ENCODE data around the gene DESI1. TPM values are rescaled to one million over a fixed set of nuclear protein-coding genes. Genes with fewer than 3 reads are reported as not detected.
"Not testable (repeated sequence)": the region's sequence is repeated elsewhere in the genome, so short reads cannot be mapped to it uniquely, and the experiment has no call there.

DESI1 gene
- total and polyA plus RNA-seq, 4 experiments from 2014 or later = 9.5 to 28.7 (median 19.9) TPM

DNA sequence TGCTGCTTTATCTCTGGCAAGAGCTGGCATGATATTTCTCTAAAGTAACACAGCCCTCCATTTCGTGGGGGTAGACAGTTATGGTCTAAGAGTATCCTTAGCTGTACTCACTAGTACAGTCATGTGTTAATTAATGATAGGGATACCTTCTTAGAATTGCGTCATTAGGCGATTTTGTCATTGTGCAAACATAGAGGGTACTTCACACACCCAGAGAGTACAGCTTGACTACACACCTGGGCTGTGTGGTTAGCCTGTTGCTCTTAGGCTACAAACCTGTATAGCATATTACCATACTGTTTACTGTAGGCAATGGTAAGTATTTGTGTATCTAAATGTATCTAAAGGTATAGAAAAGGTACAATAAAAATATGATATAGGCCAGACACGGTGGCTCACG, 17.3 kb upstream of the DESI1 start:
- Mint-ChIP-seq H3K9me3 (no peaks in the 10 kb centered on the region), H3K4me1 (peaks cover 1 to 14% (median 7%) of the 10 kb centered on the region in 4 donors), H3K27me3 (no peaks in the 10 kb centered on the region), H3K27ac (no peak overlapping the region), H3K4me3 (no peak overlapping the region), H3K36me3 (peaks cover 38 to 81% of the 10 kb centered on the region in 2 donors)
- Histone ChIP-seq H3K27me3 (ENCODE audit: insufficient read depth, low read length) (no peaks in the 10 kb centered on the region), H3K27ac (ENCODE audit: low read depth, low read length) (no peak overlapping the region), H3K9me3 (ENCODE audit: control insufficient read depth in 1 of 2, low read length in 2 of 2) (no peaks in the 10 kb centered on the region), H3K36me3 (ENCODE audit: insufficient read depth, low read length) (peaks cover 69% of the 10 kb centered on the region), H3K4me1 (ENCODE audit: insufficient read depth, low read length) (no peaks in the 10 kb centered on the region), H3K4me3 (ENCODE audit: low read length in 2 of 2) (no peak overlapping the region)
- CTCF ChIA-PET (ENCODE audit: partially characterized antibody) = interaction anchor here (0.5 to 1.2 kb wide), 2 partner anchors 11 to 287 kb away, joined by 4 to 5 read pairs; no protein-coding TSS in a partner anchor
- POLR2A ChIA-PET (ENCODE audit: partially characterized antibody) = interaction anchor here (0.8 to 1.5 kb wide), 2 partner anchors 10 to 17 kb away, joined by 3 read pairs; partner anchors contain the start of genes DESI1 and XRCC6
- DNase-seq = no peak
- intact Hi-C loops (cut with micrococcal nuclease) = no loop called here

- H3K27me3 ChIP-seq (ENCODE audit: insufficient read depth, low read length); H3K27ac ChIP-seq (ENCODE audit: low read depth, low read length); H3K27ac Mint-ChIP-seq; H3K9me3 Mint-ChIP-seq; DNase-seq; H3K4me1 ChIP-seq (ENCODE audit: insufficient read depth, low read length); H3K9me3 ChIP-seq (ENCODE audit: control insufficient read depth in 1 of 2, low read length in 2 of 2); H3K4me3 Mint-ChIP-seq; intact Hi-C loops (cut with micrococcal nuclease); H3K27me3 Mint-ChIP-seq; H3K4me3 ChIP-seq (ENCODE audit: low read length in 2 of 2): not testable (repeated sequence)
- POLR2A ChIA-PET (ENCODE audit: partially characterized antibody) = interaction anchor here (1.6 kb wide), 1 partner anchor 163 kb away, joined by 3 read pairs; the partner anchor contains the start of gene CCDC134
- Mint-ChIP-seq H3K4me1 (peaks cover 1 to 14% (median 7%) of the 10 kb centered on the region in 4 donors), H3K36me3 (peaks cover 34 to 78% of the 10 kb centered on the region in 2 donors)
- peaks cover 66% of the 10 kb centered on the region for H3K36me3 ChIP-seq (ENCODE audit: insufficient read depth, low read length)
- CTCF ChIA-PET (ENCODE audit: partially characterized antibody) = interaction anchor here (1.2 to 2.4 kb wide), 2 partner anchors 11 to 29 kb away, joined by 4 to 5 read pairs; no protein-coding TSS in a partner anchor
These were observed 16.8 kb upstream of the DESI1 start for GRCh38 chr22:41637623-41638022.

DNA sequence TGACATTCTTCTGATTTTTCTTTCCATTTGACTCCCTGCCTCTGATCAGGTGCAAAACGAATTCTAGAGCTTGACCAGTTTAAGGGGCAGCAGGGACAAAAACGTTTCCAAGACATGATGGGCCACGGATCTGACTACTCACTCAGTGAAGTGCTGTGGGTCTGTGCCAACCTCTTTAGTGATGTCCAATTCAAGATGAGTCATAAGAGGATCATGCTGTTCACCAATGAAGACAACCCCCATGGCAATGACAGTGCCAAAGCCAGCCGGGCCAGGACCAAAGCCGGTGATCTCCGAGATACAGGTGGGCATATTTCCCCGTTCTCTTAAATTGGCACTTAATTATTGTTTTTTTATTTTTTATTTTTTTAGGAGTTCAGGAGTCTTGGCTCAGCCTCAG, 15.6 kb upstream of the DESI1 start:
- Mint-ChIP-seq H3K27ac (no peak overlapping the region), H3K4me1 (peaks cover 1 to 12% (median 4%) of the 10 kb centered on the region in 4 donors), H3K36me3 (peaks cover 27 to 73% of the 10 kb centered on the region in 2 donors), H3K9me3 (no peaks in the 10 kb centered on the region), H3K4me3 (no peak overlapping the region), H3K27me3 (no peaks in the 10 kb centered on the region)
- H3K27me3 ChIP-seq (ENCODE audit: insufficient read depth, low read length) = no peaks in the 10 kb centered on the region
- intact Hi-C loops (cut with micrococcal nuclease) = no loop called here
- CTCF ChIA-PET (ENCODE audit: partially characterized antibody) = interaction anchor here (2.4 kb wide), 1 partner anchor 30 kb away, joined by 5 read pairs; no protein-coding TSS in a partner anchor
- DNase-seq = no peak
- no peaks in the 10 kb centered on the region for H3K9me3 ChIP-seq (ENCODE audit: control insufficient read depth in 1 of 2, low read length in 2 of 2)
- H3K27ac ChIP-seq (ENCODE audit: low read depth, low read length) = no peak overlapping the region
- H3K36me3 ChIP-seq (ENCODE audit: insufficient read depth, low read length) = peaks cover 55% of the 10 kb centered on the region
- H3K4me1 ChIP-seq (ENCODE audit: insufficient read depth, low read length) = no peaks in the 10 kb centered on the region
- no peak overlapping the region for H3K4me3 ChIP-seq (ENCODE audit: low read length in 2 of 2)
- POLR2A ChIA-PET (ENCODE audit: partially characterized antibody) = interaction anchor here (1.6 kb wide), 1 partner anchor 164 kb away, joined by 3 read pairs; the partner anchor contains the start of gene CCDC134

GRCh38 chr22:41634610-41635009, 13.8 kb upstream of the DESI1 start:
- POLR2A ChIA-PET (ENCODE audit: partially characterized antibody) = interaction anchor here (1.7 kb wide), 1 partner anchor 13 kb away, joined by 4 read pairs; the partner anchor contains the start of gene XRCC6
- Mint-ChIP-seq H3K36me3 (peaks cover 32 to 68% of the 10 kb centered on the region in 2 donors), H3K27ac (peak overlapping the region in 1 of 7 donors; percentile 47), H3K4me1 (peaks cover 0 to 12% (median 4%) of the 10 kb centered on the region in 4 donors)
- DNase-seq; intact Hi-C loops (cut with micrococcal nuclease); H3K4me1 ChIP-seq (ENCODE audit: insufficient read depth, low read length); H3K9me3 Mint-ChIP-seq; H3K4me3 Mint-ChIP-seq; H3K27ac ChIP-seq (ENCODE audit: low read depth, low read length); H3K9me3 ChIP-seq (ENCODE audit: control insufficient read depth in 1 of 2, low read length in 2 of 2); H3K27me3 ChIP-seq (ENCODE audit: insufficient read depth, low read length); H3K27me3 Mint-ChIP-seq; H3K4me3 ChIP-seq (ENCODE audit: low read length in 2 of 2): not testable (repeated sequence)
- CTCF ChIA-PET (ENCODE audit: partially characterized antibody) = interaction anchor here (0.8 kb wide), 1 partner anchor 32 kb away, joined by 3 read pairs; no protein-coding TSS in a partner anchor
- H3K36me3 ChIP-seq (ENCODE audit: insufficient read depth, low read length) = peaks cover 44% of the 10 kb centered on the region

GRCh38 chr22:41631615-41632014, 10.8 kb upstream of the DESI1 start:
- Mint-ChIP-seq H3K36me3 (peaks cover 45 to 74% of the 10 kb centered on the region in 2 donors), H3K4me1 (peaks cover 2 to 20% (median 10%) of the 10 kb centered on the region in 4 donors)
- CTCF ChIA-PET (ENCODE audit: partially characterized antibody); H3K4me3 ChIP-seq (ENCODE audit: low read length in 2 of 2); H3K9me3 Mint-ChIP-seq; H3K4me3 Mint-ChIP-seq; H3K9me3 ChIP-seq (ENCODE audit: control insufficient read depth in 1 of 2, low read length in 2 of 2); H3K4me1 ChIP-seq (ENCODE audit: insufficient read depth, low read length); H3K27me3 ChIP-seq (ENCODE audit: insufficient read depth, low read length); DNase-seq; H3K27ac ChIP-seq (ENCODE audit: low read depth, low read length); H3K27me3 Mint-ChIP-seq; POLR2A ChIA-PET (ENCODE audit: partially characterized antibody); H3K27ac Mint-ChIP-seq; intact Hi-C loops (cut with micrococcal nuclease): not testable (repeated sequence)
- H3K36me3 ChIP-seq (ENCODE audit: insufficient read depth, low read length) = peaks cover 43% of the 10 kb centered on the region

GRCh38 chr22:41631115-41631514, 10.3 kb upstream of the DESI1 start:
- peaks cover 38% of the 10 kb centered on the region for H3K36me3 ChIP-seq (ENCODE audit: insufficient read depth, low read length)
- not testable (repeated sequence) for DNase-seq

GRCh38 chr22:41625577-41625976, 4.7 kb upstream of the DESI1 start:
- DNase-seq = no peak
- no peak overlapping the region for H3K4me3 Mint-ChIP-seq
- intact Hi-C loops (cut with micrococcal nuclease) = no loop called here
- ChIA-PET CTCF (ENCODE audit: partially characterized antibody) (interaction anchor here (1.0 kb wide), 1 partner anchor 41 kb away, joined by 4 read pairs; no protein-coding TSS in a partner anchor), POLR2A (ENCODE audit: partially characterized antibody) (interaction anchor here (1.3 kb wide), 1 partner anchor 39 kb away, joined by 4 read pairs; no protein-coding TSS in a partner anchor)
- H3K27me3 Mint-ChIP-seq = no peaks in the 10 kb centered on the region
- Histone ChIP-seq H3K4me1 (ENCODE audit: insufficient read depth, low read length) (peaks cover 19% of the 10 kb centered on the region), H3K9me3 (ENCODE audit: control insufficient read depth in 1 of 2, low read length in 2 of 2) (no peaks in the 10 kb centered on the region), H3K27me3 (ENCODE audit: insufficient read depth, low read length) (no peaks in the 10 kb centered on the region), H3K27ac (ENCODE audit: low read depth, low read length) (no peak overlapping the region), H3K36me3 (ENCODE audit: insufficient read depth, low read length) (peaks cover 29% of the 10 kb centered on the region), H3K4me3 (ENCODE audit: low read length in 2 of 2) (no peak overlapping the region)
- peak overlapping the region in 1 of 7 donors; percentile 19 for H3K27ac Mint-ChIP-seq
- peaks cover 45 to 53% of the 10 kb centered on the region in 2 donors for H3K36me3 Mint-ChIP-seq
- no peaks in the 10 kb centered on the region for H3K9me3 Mint-ChIP-seq
- peaks cover 8 to 27% (median 19%) of the 10 kb centered on the region in 4 donors for H3K4me1 Mint-ChIP-seq

More at GRCh38 chr22:41631115-41631514, 10.3 kb upstream of the DESI1 start:
- H3K4me3 Mint-ChIP-seq; CTCF ChIA-PET (ENCODE audit: partially characterized antibody); H3K27me3 ChIP-seq (ENCODE audit: insufficient read depth, low read length); H3K27me3 Mint-ChIP-seq; POLR2A ChIA-PET (ENCODE audit: partially characterized antibody); H3K4me3 ChIP-seq (ENCODE audit: low read length in 2 of 2); H3K9me3 ChIP-seq (ENCODE audit: control insufficient read depth in 1 of 2, low read length in 2 of 2); H3K9me3 Mint-ChIP-seq; H3K27ac ChIP-seq (ENCODE audit: low read depth, low read length); H3K4me1 ChIP-seq (ENCODE audit: insufficient read depth, low read length); H3K27ac Mint-ChIP-seq; intact Hi-C loops (cut with micrococcal nuclease): not testable (repeated sequence)
- peaks cover 2 to 20% (median 10%) of the 10 kb centered on the region in 4 donors for H3K4me1 Mint-ChIP-seq
- H3K36me3 Mint-ChIP-seq = peaks cover 41 to 69% of the 10 kb centered on the region in 2 donors

Measured in CD4-positive, alpha-beta memory T cell (primary cell).